Activated CD4-positive, alpha-beta T cell treated with anti-CD3 and anti-CD28 coated beads for 1 hour (primary cell): ENCODE results near the gene ETHE1.
"Not testable (repeated sequence)": the region's sequence is repeated elsewhere in the genome, so short reads cannot be mapped to it uniquely, and the experiment has no call there.

Source experiments
- DNase-seq: peaks from one replicate; pipeline ENCODE4 v3.0.0-alpha.2; 2020

Gene ETHE1

DNA sequence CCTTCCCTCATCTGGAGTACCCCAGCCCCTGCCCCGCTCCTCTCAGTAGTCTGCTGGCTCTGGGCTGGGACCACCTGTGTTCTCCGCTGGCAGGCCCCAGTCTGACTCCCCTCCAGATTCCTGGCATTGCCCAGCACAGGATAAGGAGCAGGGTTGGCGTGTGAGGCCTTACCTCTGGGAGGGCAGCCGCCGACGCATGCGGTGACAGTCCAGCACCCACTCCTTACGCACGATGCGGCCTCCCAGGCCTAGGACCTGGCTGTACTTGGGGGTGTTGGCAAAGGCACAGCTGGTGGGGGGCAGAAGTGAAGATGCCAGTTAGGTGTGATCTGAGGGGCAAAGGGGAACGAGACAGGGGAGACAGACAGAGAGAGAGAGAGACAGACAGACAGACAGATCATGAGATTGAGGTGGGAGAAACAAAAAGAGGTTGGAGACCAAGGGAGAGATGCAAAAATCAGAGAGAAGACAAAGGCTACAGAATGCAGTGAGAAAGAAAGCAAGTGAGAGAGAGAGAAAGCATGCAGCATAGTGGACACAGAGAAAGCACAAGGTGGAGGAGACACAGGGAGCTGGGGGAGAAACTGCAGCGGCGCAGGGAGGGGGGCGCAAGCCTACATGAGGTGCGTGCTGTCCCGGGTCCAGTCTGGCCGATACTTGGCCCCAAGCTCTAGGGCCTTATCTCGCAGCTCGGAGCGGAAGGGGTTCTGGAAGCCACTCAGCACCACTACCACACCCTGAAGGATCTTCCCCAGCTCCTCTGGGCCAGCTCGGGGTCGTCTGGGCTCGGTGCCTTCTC is 24.6 kb upstream of the ETHE1 start:
- no peak for DNase-seq

DNA sequence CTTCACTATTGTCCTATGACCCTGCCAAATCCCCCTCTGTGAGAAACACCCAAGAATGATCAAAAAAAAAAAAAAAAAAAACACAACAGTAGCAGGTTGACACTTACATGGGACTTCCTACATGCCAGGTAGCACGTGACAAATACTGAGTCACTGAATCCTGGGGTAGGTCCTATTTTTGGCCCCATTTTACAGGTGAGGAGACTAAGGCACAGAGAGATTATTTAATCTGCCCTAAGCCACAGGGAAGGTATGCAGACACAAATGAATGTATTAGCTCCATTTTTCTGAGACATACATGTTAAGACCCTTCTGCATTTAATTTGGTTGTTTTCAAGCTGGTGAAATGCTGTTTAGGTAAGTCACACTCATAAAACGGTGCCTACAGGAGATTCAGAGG is 21.7 kb upstream of the ETHE1 start:
- DNase-seq, result no peak

DNA sequence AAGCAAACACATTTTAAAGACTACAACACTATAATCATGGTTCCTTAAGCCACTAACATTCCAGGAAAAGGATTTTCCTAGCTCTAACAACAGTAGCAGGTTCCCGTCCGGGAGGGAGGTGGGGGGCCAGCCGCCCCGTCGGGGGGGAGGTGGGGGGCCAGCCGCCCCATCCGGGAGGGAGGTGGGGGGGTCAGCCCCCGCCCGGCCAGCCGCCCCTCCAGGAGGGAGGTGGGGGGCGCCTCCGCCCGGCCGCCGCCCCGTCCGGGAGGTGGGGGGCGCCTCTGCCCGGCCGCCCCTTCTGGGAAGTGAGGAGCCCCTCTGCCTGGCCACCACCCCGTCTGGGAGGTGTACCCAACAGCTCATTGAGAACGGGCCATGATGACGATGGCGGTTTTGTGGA is 20.9 kb upstream of the ETHE1 start:
- not testable (repeated sequence) for DNase-seq

DNA sequence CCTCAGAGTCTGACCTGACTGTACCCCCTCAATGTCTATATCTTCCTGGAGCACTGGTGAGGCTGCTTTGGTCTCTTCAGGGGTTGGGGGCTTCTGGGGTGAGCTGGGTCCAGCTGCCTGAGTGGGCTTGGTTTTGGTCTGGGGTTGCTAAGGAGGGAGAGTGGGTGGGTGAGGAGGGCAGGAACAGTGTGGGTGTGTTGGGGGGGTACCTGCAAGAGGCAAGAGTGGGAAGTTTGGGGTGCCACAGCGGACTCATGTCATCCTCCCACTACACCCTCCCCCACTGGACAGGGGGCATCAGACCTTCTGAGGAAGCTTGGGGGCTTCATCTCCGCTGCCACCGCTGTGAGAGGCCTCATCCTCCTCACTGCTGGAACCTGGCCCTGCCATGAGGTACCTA is 19.6 kb upstream of the ETHE1 start:
- DNase-seq, result no peak

DNA sequence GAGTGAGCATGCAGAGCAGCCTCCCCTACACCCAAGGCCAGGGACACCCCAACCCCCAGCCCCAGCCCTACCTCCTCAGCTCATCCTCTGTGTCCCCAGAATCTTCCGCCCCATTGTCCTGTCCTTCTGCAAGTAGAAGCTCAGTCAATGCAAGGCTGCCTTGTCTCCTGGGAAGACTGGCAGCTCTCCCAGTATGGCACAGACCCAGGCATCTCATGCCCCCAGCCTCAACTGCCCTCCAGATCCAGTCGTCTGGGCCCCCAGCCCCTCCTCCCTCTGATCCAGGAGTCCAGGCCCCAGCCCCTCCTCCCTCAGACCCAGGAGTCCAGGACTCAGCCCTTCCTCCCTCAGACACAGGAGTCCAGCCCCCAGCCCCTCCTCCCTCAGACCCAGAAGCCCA is 19.0 kb upstream of the ETHE1 start:
- DNase-seq, result no peak

DNA sequence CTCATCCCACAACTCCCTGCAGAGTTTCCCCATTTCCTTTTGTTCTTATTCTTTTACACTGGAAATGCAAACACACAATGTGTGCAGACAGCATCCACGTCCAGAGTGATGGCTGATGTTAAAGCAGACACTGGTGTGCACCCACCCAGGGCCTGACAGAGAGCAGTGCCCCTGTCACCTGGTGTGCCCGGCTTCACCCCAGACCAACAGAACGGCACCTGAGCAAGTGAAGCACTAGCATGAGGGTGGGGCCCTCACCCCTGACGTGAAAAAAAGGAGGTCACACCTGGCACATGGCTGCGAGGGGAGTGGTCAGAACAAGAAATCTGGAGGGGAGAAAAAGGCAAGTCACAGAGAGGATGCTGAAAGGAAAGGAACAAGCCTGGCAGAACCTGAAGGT is 18.3 kb upstream of the ETHE1 start:
- no peak for DNase-seq

DNA sequence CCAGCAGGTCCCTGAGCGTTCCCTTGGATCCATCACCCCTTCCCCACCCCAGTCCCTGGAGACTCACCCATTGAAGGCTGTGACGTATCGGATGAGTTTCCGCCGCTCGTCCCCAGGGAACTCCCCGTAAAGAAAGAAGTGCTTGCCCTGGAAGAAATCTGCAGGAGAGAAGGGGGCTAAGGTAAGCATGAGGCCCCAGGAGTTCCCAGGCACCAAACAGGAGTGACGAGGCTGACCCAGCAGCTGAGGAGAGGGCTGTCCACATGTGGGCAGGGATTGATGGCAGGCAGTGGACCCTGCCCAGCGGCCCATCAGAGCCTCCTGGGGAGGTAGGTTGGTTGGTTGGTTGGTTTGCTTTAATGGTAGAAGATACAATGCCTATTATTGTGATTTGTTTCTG is 17.1 kb upstream of the ETHE1 start:
- DNase-seq, result no peak

DNA sequence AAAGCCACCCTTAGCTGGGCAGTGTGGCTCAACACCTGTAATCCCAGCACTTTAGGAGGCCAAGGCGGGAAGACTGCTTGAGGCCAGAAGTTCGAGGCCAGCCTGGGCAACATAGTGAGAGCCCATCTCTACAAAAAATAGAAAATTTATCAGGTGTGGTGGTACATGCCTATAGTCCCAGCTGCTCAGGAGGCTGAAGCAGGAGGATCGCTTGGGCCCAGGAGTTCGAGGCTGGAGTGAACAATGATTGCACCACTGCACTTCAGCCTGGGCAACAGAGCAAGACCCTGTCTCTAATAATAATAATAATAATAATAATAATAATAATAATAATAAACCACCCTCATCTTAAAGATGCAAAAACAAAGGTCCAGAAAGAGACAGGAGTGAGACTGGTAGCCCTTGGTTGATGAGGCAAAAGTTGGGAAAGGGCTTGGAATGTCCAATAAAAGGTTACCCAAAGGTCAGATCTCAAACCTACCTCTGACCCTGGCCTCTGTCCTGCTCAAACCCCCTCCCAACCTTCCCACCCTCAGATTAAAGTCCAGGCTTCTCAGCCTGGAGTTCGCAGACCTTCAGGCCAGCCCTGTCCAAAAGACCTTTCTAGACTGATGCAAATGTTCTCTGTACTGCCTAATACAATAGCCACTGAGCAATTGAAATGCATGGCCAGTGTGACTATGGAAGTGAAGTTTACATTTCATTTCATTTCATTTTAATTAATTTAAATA is 15.1 kb upstream of the ETHE1 start:
- no peak for DNase-seq

DNA sequence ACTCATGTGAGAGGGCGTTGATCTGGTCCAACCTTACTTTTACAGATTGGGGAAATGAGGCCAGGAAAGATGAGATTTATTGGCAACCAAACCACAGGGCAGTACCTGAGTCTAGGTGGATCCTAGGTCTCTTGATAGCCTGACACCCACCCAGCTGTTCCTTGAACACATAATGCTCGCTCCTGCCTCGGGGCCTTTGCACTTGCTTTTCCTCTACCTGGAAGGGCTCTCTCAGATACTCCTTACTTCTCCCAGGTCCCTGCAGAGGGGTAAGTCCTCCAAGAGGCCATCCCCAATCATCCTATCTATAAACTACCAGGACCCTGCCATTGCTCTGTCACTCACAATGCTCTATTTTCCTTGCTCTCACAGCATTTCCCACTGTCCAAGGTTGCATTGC is 13.4 kb upstream of the ETHE1 start:
- DNase-seq, result no peak

DNA sequence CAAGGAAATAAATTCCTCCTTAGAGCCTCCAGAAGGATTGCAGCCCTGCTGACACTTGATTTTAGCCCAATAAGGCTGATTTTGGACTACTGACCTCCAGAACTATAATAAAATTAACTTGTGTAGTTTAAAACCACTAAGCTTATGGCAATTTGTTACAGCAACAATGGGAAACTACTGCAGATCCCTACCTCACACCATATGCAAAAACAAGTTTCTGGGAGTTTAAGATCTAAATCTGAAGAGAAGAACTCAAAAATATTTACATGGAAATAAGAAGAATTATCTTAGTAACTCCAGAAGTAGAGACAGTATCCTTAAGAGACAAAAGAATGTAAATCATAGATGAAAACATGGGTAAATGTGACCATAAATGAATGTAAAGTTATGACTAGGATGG is 11.9 kb upstream of the ETHE1 start:
- no peak for DNase-seq

DNA sequence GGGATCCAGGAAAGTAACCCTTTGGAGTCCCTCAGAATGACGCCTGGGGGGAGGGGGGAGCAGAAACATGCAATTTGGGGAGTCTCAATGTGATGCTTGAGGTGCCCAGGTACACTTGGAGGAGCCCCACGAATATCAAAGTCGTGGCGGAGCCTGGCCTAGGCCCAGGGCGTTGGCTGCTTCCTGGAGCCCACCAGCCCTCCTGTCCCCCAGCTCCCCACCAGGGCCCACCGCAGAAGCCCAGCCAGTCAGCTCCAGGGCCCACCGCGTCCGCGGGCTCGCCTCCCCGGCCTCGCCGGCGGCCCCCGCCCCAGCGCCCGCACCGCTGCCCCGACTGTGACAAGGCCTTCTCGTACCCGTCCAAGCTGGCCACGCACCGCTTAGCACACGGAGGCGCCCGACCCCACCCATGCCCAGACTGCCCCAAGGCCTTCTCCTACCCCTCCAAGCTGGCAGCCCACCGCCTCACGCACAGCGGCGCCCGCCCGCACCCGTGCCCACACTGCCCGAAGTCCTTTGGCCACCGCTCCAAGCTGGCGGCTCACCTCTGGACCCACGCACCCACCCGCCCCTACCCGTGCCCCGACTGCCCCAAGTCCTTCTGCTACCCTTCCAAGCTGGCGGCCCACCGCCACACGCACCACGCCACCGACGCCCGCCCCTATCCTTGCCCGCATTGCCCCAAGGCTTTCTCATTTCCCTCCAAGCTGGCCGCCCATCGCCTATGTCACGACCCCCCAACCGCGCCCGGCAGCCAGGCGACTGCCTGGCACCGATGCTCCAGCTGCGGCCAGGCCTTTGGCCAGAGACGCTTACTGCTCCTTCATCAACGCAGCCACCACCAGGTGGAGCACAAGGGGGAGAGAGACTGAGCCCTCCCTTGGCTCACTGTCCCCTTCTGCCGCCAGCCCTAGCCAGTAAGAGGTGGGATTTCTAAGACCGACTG is 8.1 kb upstream of the ETHE1 start:
- no peak for DNase-seq

DNA sequence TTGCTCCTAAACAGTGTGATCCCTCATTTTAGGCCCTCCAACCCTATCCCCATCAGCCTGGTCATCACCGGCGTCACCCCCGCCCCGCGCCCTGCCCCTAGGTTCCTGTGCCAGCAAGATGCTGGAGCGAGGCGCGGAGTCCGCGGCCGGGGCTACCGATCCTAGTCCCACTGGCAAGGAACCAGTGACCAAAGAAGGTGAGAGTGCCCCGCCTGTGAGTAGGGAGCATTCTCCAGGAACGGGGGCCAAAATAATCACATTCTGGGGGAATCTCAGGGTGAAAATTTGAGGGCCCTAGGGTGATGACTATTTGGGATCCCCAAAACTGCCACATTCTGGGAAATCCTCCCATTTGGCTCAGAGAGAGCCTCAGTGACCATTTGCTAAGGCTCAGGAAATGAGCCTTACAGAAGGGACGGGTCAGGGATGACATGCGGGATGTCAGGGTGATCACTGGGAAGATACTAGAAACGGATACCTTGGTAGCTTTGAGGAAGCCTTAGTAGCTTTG is 7.4 kb upstream of the ETHE1 start:
- DNase-seq, result no peak

DNA sequence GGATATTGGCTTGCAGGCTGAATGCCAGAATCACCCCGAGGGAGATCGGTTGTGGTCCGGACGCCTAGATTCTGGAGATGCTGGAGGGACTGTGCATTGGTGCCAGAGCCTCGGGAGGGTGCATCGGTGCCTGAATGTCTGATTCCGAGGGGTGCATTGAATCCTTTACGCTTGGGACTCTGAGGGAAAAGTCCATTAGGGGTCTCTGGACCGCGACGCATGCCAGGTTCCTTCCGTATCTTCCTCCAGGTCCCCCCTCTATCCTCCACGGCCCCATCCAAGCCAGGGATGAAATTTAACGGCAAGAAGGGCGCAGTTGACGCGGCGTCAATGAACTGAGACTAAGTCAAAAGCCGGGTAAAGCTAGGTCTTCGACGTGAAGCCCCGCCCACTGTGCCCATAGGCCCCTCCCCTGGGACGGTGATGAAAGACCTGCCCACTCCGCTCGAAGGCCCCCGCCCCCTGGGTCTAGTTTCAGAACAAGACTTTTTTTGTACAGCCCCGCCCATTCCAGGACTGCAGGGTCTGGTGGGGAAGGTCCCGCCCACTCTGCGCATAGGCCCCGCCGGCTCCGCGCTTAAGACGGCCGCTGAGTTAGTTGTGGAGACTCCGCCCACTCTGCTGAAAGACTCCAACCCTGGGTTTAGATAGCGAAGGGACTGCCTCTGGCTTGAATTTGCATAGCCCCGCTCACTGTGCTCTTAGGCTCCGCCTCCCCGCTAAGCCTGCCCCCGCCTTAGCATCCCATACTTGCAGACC is 6.7 kb upstream of the ETHE1 start:
- DNase-seq, result peak; percentile 90

DNA sequence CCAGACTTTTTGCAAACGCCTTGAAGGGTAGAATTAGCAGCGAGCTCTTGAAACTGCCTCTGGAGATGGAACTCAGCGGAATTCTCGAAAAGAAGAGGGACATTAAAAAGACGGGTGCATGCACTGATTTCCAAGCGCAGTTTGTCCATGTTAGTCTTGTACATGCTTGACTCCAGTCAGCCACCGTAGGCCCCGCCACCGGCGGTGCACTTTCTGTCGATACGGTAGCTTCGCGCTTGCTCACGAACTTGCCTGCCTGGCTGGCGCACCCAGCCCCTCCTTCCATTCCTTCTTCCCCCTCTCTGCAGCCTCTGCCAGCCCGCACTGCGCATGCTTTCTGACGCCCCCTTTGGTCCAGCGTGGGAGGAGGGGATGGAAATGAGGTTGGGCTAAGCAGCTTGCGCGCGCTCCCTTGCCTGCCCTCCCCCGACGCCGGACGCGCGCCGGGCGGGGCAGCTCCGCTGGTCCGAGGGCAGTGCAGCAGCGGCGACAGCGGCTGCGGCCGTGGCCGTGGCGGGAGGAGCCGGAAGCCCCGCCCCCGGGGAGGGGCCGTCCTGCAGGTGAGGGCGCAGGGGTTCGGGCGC is 6.1 kb upstream of the ETHE1 start, which contains the start of gene ZNF575:
Gene ZNF575 (plus strand): TSS at position 227 of the 584 bp plus-strand sequence. CDS start 1,235 bp downstream, outside the sequence.
- DNase-seq, result peak; percentile 76

DNA sequence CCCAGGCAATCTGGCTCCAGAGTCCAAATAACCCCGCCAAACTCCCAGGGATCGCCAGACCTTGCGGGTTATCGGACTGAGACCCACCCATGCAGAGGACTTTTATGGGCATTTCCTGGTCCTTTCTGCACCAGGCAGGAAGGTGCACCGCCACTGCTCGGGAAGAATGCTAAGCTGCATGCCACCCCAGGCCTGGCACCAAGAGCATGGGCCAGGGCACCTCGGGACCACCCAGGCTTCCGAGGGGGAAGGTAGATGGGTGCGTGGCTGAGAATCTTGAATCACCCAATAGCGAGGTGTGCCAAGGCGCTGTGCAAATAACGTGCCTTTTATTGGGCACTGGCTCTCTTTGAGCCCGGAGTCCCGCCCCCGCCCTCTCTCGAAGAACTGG is 5.6 kb upstream of the ETHE1 start:
- DNase-seq, result no peak

DNA sequence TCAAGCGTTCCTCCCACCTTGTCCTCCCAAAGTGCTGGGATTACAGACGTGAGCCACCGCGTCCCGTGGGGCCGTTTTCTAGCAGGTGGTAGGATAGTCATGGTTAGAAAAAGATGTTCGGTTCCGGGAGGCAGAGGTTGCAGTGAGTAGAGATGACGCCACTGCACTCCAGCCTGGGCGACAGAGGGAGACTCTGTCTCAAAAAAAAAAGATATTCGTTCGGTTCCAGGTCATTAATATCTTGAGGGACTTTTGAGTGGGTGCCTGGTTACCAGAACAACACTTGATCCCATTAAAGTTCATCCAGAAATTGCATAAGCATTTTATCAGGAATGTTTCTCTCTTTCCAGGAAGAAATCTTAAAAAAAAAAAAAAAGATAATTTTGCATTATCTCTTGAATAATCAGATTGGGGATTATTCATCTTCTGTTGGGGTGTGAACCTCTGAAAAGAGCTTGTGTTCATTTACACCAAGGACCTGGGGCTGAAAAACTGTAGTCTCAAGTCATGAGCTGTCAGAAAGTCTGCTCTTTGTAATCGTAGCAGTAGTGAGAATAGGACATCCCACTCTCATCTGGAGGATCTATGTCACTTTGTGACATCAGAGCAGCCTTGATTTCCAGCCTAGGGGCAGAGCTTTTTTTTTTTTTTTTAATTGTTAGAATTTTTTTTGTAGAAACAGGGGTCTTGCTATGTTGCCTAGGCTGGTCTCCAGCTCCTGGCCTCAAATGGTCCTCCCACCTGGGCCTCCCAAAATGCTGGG is 1.0 kb upstream of the ETHE1 start:
- DNase-seq, result no peak

DNA sequence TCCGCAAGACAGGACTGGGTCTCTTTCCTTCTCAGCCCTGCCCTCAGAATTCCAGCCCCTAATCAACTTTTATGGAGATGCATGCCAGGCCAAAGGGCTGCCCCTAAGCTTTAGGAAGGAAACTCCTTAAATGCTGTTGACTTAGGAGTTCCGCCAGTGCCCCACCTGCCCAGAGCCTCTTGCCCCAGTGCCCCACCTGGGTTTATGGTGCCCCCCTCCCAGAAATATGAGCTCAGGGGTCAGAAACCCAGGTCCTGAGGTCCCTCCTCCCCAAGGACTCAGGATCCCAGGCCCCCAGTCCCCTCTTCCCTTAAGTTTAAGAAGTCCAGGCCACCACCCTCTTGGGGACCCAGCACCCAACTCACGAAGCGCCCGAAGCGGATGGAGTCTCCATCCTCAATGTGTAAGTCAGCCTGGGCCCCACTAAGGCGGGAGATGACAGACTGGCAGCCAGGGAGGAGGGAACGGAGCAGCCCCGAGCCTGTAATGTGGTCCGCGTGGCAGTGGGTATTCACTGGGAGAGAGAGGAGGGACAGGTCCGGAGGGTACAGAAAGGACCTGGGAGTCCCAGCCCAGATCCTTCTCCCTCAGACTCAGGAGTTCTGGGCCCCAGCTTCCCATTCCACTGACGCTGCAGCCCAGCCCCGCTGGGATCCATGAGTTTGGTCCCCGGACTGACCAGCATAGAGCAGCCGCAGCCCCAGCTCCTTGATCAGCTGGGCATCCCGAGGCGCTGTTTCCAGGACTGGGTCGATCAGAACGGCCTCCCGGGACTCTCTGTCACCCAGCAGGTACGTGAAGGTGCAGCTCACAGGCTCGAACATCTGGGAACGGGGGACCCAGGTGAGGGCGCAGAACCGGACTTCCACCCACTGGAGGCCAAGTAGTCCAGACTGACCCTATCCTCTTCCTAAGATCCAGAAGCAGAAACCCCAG is 897 bp downstream of the ETHE1 start:
- no peak for DNase-seq

DNA sequence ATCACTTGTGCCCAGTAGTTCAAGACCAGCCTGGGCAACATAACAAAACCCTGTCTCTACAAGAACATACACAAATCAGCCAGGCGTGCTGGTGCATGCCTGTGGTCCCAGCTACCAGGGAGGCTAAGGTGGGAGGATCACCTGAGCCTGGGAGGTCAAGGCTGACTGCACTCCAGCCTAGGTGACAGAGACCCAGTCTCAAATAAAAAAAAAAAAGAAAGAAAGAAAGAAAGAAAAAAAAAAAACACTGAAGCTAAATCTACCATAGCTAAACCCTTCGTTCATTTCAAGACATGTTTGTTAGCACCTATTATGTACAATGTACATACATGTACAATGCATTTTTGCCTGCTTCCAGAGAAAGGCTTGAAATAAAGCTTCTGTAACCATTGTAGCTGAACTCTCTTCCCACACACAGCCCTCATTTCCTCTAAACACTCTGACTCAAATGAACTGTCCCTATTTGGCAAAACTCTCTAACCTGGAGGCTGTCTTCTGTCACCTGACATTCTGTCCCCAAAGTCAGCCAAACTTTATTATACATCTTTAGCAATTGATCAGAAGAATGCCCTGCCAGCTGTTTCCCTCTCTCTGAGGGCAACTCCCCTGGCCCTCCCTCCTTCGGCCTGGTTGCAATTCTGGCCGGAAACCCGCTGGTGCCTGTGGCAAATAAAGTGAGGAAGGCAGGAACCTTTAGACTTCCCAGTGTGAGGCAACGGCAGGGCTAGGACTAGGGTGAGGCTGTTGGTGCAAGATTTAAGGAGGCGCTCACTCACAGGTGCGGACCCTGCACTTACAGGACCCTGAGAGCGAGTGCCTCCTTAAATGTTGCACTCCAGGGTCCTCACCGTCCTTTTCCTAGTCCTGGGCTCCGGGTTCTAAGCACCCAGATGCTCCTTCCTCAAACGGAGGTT is 1.8 kb downstream of the ETHE1 start:
- no peak for DNase-seq

DNA sequence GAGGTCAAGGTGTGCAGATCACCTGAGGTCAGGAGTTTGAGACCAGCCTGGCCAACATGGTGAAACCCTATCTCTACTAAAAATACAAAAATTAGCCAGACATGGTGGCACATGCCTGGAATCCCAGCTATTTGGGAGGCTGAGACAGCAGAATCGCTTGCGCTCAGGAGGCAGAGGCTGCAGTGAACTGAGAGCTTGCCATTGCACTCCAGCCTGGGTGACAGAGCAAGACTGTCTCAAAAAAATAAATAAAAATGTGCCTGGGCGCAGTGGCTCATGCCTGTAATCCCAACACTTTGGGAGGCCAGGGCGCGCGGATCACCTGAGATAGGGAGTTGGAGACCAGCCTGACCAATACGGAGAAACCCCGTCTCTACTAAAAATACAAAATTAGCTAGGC is 3.3 kb downstream of the ETHE1 start:
- not testable (repeated sequence) for DNase-seq
